ENCODE data around the gene CDH13.

The CDH13 gene

GRCh38 chr16:83397601-83398291 is 771.0 kb downstream of the CDH13 start:
- no peak for DNase-seq

- no peak for DNase-seq
Measured at GRCh38 chr16:83400234-83400633, 773.5 kb downstream of the CDH13 start.

GRCh38 chr16:83402160-83402814 is 775.5 kb downstream of the CDH13 start:
- no peak for DNase-seq

- DNase-seq = no peak
Measured at GRCh38 chr16:83402967-83403366, 776.2 kb downstream of the CDH13 start.

GRCh38 chr16:83403761-83404160 is 777.0 kb downstream of the CDH13 start:
- no peak for DNase-seq

GRCh38 chr16:83404261-83404660 is 777.5 kb downstream of the CDH13 start:
- no peak for DNase-seq

GRCh38 chr16:83407928-83408327 is 781.2 kb downstream of the CDH13 start:
- DNase-seq = no peak

- DNase-seq = no peak
Measured at GRCh38 chr16:83409347-83409746, 782.6 kb downstream of the CDH13 start.

- no peak for DNase-seq
Measured at GRCh38 chr16:83418565-83418964, 791.8 kb downstream of the CDH13 start.

GRCh38 chr16:83420206-83420760 is 793.5 kb downstream of the CDH13 start:
- DNase-seq = no peak

- DNase-seq = no peak
Measured at GRCh38 chr16:83433201-83433600, 806.4 kb downstream of the CDH13 start.

GRCh38 chr16:83437036-83437435 is 810.3 kb downstream of the CDH13 start:
- no peak for DNase-seq

GRCh38 chr16:83438326-83438725 is 811.6 kb downstream of the CDH13 start:
- no peak for DNase-seq

GRCh38 chr16:83439412-83439811 is 812.6 kb downstream of the CDH13 start:
- DNase-seq = no peak

GRCh38 chr16:83441517-83441916 is 814.7 kb downstream of the CDH13 start:
- no peak for DNase-seq

GRCh38 chr16:83443972-83444371 is 817.2 kb downstream of the CDH13 start:
- no peak for DNase-seq

- DNase-seq = no peak
Measured at GRCh38 chr16:83447560-83447959, 820.8 kb downstream of the CDH13 start.

GRCh38 chr16:83449861-83450260 is 823.1 kb downstream of the CDH13 start:
- DNase-seq = no peak

GRCh38 chr16:83453977-83454376 is 827.2 kb downstream of the CDH13 start:
- DNase-seq = no peak

GRCh38 chr16:83455716-83456115 is 828.9 kb downstream of the CDH13 start:
- no peak for DNase-seq

GRCh38 chr16:83456934-83457333 is 830.2 kb downstream of the CDH13 start:
- no peak for DNase-seq

GRCh38 chr16:83458612-83459011 is 831.8 kb downstream of the CDH13 start:
- DNase-seq = no peak

GRCh38 chr16:83464991-83465390 is 838.2 kb downstream of the CDH13 start:
- DNase-seq = no peak

- DNase-seq = no peak
Measured at GRCh38 chr16:83470416-83470815, 843.6 kb downstream of the CDH13 start.
